ENCODE measurements around the gene RASA1. TPM values are rescaled to one million over a fixed set of nuclear protein-coding genes. Genes with fewer than 3 reads are reported as not detected.
A peak's percentile ranks its signal among the peaks of the same experiment; 100 is the strongest.

The RASA1 gene
- total and polyA plus RNA-seq, 9 of the 15 experiments (the other 6 are each of a cell fraction or from before 2014, with no cell fraction given) = 3.2 to 17.3 (median 9.2) TPM

GRCh38 chr5:87267574-87268125, at the start of gene RASA1 (continued):
- TF ChIP-seq RBM15 (IDR thresholded peaks at IDR 0.05; ENCODE audit: insufficient read depth, low read length) (no peak), TOE1 (IDR thresholded peaks at IDR 0.05; ENCODE audit: borderline replicate concordance) (no peak), TOE1 (CRISPR knock-in tag; IDR thresholded peaks at IDR 0.05; ENCODE audit: borderline replicate concordance, low read depth) (no peak), CCNT2 (IDR thresholded peaks at IDR 0.05; ENCODE audit: borderline replicate concordance, extremely low read depth, insufficient read length, low read depth, low read length) (peak; percentile 52), RAD51 (IDR thresholded peaks at IDR 0.05; ENCODE audit: borderline replicate concordance, low read depth) (no peak), SNIP1 (IDR thresholded peaks at IDR 0.05; ENCODE audit: low read depth) (no peak), WHSC1 (IDR thresholded peaks at IDR 0.05; ENCODE audit: low read length) (no peak), ZC3H4 (CRISPR knock-in tag; IDR thresholded peaks at IDR 0.05; ENCODE audit: borderline replicate concordance) (peak; percentile 30; the same call in 1 of the 2 replicates), THRAP3 (IDR thresholded peaks at IDR 0.05; ENCODE audit: borderline replicate concordance) (no peak), ZFX (CRISPR knock-in tag; IDR thresholded peaks at IDR 0.05) (peak; percentile 46; the same call in 1 of the 2 replicates), CBX3 (IDR thresholded peaks at IDR 0.05; ENCODE audit: borderline replicate concordance in 1 of 2, low read length in 2 of 2) (no peak), ETS2 (tag; IDR thresholded peaks at IDR 0.05; ENCODE audit: borderline replicate concordance, poor library complexity, severe bottlenecking) (no peak), TEAD1 (CRISPR knock-in tag; IDR thresholded peaks at IDR 0.05) (peak in 1 of 2 experiments; percentile 39; a peak in 1 of 4 replicates), ZBTB11 (CRISPR knock-in tag; IDR thresholded peaks at IDR 0.05) (peak in 2 of 3 experiments; percentile 41 to 93; a peak in 4 of 6 replicates), CREB1 (IDR thresholded peaks at IDR 0.05) (0 out of 2 replicates have a peak, but pooled peaks have one; percentile 17), CREB1 (CRISPR knock-in tag; IDR thresholded peaks at IDR 0.05) (no peak), NCOA1 (IDR thresholded peaks at IDR 0.05; ENCODE audit: low read depth) (0 out of 2 replicates have a peak, but pooled peaks have one; percentile 0), POLR2G (IDR thresholded peaks at IDR 0.05; ENCODE audit: low read depth, low read length) (peak; percentile 97), TFAP4 (CRISPR knock-in tag; IDR thresholded peaks at IDR 0.05; ENCODE audit: borderline replicate concordance) (peak; percentile 65; the same call in 1 of the 2 replicates), SP1 (CRISPR knock-in tag; IDR thresholded peaks at IDR 0.05) (no peak)
- TF ChIP-seq, protein P1, sequence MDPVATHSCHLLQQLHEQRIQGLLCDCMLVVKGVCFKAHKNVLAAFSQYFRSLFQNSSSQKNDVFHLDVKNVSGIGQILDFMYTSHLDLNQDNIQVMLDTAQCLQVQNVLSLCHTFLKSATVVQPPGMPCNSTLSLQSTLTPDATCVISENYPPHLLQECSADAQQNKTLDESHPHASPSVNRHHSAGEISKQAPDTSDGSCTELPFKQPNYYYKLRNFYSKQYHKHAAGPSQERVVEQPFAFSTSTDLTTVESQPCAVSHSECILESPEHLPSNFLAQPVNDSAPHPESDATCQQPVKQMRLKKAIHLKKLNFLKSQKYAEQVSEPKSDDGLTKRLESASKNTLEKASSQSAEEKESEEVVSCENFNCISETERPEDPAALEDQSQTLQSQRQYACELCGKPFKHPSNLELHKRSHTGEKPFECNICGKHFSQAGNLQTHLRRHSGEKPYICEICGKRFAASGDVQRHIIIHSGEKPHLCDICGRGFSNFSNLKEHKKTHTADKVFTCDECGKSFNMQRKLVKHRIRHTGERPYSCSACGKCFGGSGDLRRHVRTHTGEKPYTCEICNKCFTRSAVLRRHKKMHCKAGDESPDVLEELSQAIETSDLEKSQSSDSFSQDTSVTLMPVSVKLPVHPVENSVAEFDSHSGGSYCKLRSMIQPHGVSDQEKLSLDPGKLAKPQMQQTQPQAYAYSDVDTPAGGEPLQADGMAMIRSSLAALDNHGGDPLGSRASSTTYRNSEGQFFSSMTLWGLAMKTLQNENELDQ (CRISPR knock-in tag; IDR thresholded peaks at IDR 0.05; ENCODE audit: borderline replicate concordance) = no peak

Measured in K562 (cell line).